SU-DHL-6 (cell line): Measurements from ENCODE around the gene SLC12A5.

ENCODE experiments used
- H2AFZ ChIP-seq: fragments of 200-600 bp; sonication (generic); 2 replicates; pipeline ENCODE4 v1.6.1; 2014; ENCODE audit warnings: low read depth, mild to moderate bottlenecking, moderate library complexity, mixed read lengths, antibody characterized with exemption, low read length; ENCODE audit not compliant: severe bottlenecking
- H3F3A ChIP-seq: fragments of 200-600 bp; shearing (Covaris generic); 2 replicates; pipeline ENCODE4 v1.6.0; 2016; ENCODE audit warnings: antibody characterized with exemption, mild to moderate bottlenecking; ENCODE audit not compliant: insufficient read depth
- H3K27ac ChIP-seq: fragments of 200-600 bp; sonication (generic); 2 replicates; pipeline ENCODE4 v1.5.1; 2016; ENCODE audit warnings: low read depth, mild to moderate bottlenecking, low read length, moderate library complexity, mixed read lengths
- H3K27me3 ChIP-seq: fragments of 200-600 bp; sonication (generic), shearing (Covaris generic); 2 replicates; pipeline ENCODE4 v1.6.0; 2014; ENCODE audit warnings: mild to moderate bottlenecking, low read length
- H3K36me3 ChIP-seq: fragments of 200-600 bp; sonication (generic); 2 replicates; pipeline ENCODE4 v1.6.1; 2014; ENCODE audit warnings: mild to moderate bottlenecking, low read length, mixed read lengths
- H3K4me2 ChIP-seq: fragments of 300-600, 200-600 bp; shearing (Covaris generic), sonication (generic); 2 replicates; pipeline ENCODE4 v1.6.0; 2014; ENCODE audit warnings: low read length, low read depth, mild to moderate bottlenecking; ENCODE audit not compliant: poor library complexity, severe bottlenecking
- H3K4me3 ChIP-seq: fragments of 200-600 bp; sonication (generic); 2 replicates; pipeline ENCODE4 v1.5.1; 2014; ENCODE audit warnings: antibody characterized with exemption, low read length, mild to moderate bottlenecking, mixed read lengths; ENCODE audit not compliant: insufficient read depth, poor library complexity, severe bottlenecking
- H3K79me2 ChIP-seq: fragments of 200-600 bp; sonication (generic); 2 replicates; pipeline ENCODE4 v1.6.1; 2014; ENCODE audit warnings: mild to moderate bottlenecking, low read length, moderate library complexity; ENCODE audit not compliant: insufficient read depth
- H3K9ac ChIP-seq: fragments of 200-600 bp; sonication (generic); 2 replicates; pipeline ENCODE4 v1.7.0; 2014; ENCODE audit warnings: mild to moderate bottlenecking, low read length
- H3K9me2 ChIP-seq: fragments of 200-600 bp; sonication (generic); replicated peaks from 2 replicates; pipeline ENCODE4 v1.6.1; 2014; ENCODE audit warnings: low read length; ENCODE audit not compliant: insufficient read depth
- H3K9me3 ChIP-seq: fragments of 200-600 bp; sonication (generic); 2 replicates; pipeline ENCODE4 v1.6.1; 2014; ENCODE audit warnings: low read length, mixed read lengths; ENCODE audit not compliant: insufficient read depth
- H4K20me1 ChIP-seq: fragments of 200-600 bp; sonication (generic); 2 replicates; pipeline ENCODE4 v1.6.1; 2014; ENCODE audit warnings: low read depth, mild to moderate bottlenecking, antibody characterized with exemption, low read length, moderate library complexity, mixed read lengths
- EZH2phosphoT487 ChIP-seq: fragments of 200-600 bp; sonication (generic), shearing (Covaris generic); conservative IDR thresholded peaks from 2 replicates; pipeline ENCODE4 v1.6.1; 2018; ENCODE audit warnings: mild to moderate bottlenecking, antibody characterized with exemption, low read length, moderate library complexity, mixed read lengths
- TF ChIP-seq, protein P1 (sequence below): fragments of 200-600 bp; sonication (generic); IDR thresholded peaks from one replicate; pipeline ENCODE4 v1.5.1; 2017; ENCODE audit warnings: antibody characterized with exemption, mild to moderate bottlenecking, low read length, moderate library complexity; ENCODE audit not compliant: insufficient read depth, poor library complexity, severe bottlenecking

SLC12A5 gene

DNA sequence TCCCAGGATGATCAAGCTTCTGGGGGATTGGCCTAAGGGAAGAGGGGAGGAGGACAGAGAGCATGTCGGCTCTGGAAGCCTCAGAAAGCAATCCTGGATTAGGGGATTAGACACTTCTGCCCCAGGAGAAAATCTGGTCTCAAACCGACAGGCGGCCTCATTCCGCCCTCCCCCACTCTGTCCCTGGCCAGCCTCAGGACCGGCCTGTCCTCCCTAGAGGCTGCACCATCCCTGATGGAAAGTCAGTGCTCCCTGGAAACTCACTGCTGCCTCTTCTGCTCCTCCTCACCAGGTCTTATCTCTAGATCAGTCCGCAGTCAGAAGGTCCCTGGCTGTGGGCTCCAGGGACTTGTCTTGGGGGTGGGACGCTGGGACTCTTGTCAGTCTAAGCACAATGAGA is 905 bp upstream of the SLC12A5 start:
- TF ChIP-seq, protein P1, sequence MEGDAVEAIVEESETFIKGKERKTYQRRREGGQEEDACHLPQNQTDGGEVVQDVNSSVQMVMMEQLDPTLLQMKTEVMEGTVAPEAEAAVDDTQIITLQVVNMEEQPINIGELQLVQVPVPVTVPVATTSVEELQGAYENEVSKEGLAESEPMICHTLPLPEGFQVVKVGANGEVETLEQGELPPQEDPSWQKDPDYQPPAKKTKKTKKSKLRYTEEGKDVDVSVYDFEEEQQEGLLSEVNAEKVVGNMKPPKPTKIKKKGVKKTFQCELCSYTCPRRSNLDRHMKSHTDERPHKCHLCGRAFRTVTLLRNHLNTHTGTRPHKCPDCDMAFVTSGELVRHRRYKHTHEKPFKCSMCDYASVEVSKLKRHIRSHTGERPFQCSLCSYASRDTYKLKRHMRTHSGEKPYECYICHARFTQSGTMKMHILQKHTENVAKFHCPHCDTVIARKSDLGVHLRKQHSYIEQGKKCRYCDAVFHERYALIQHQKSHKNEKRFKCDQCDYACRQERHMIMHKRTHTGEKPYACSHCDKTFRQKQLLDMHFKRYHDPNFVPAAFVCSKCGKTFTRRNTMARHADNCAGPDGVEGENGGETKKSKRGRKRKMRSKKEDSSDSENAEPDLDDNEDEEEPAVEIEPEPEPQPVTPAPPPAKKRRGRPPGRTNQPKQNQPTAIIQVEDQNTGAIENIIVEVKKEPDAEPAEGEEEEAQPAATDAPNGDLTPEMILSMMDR: no peak
- TF ChIP-seq EZH2phosphoT487: no peak
- no peaks in the 10 kb centered on the region for H4K20me1 ChIP-seq
- no peaks in the 10 kb centered on the region for H3K9me2 ChIP-seq
- H3K4me2 ChIP-seq: no peak overlapping the region
- no peaks in the 10 kb centered on the region for H3K36me3 ChIP-seq
- H3F3A ChIP-seq: no peaks in the 10 kb centered on the region
- no peaks in the 10 kb centered on the region for H3K27me3 ChIP-seq
- H2AFZ ChIP-seq: no peak overlapping the region
- H3K27ac ChIP-seq: no peak overlapping the region
- no peak overlapping the region for H3K4me3 ChIP-seq
- no peaks in the 10 kb centered on the region for H3K79me2 ChIP-seq
- no peaks in the 10 kb centered on the region for H3K9me3 ChIP-seq
- H3K9ac ChIP-seq: no peak overlapping the region

DNA sequence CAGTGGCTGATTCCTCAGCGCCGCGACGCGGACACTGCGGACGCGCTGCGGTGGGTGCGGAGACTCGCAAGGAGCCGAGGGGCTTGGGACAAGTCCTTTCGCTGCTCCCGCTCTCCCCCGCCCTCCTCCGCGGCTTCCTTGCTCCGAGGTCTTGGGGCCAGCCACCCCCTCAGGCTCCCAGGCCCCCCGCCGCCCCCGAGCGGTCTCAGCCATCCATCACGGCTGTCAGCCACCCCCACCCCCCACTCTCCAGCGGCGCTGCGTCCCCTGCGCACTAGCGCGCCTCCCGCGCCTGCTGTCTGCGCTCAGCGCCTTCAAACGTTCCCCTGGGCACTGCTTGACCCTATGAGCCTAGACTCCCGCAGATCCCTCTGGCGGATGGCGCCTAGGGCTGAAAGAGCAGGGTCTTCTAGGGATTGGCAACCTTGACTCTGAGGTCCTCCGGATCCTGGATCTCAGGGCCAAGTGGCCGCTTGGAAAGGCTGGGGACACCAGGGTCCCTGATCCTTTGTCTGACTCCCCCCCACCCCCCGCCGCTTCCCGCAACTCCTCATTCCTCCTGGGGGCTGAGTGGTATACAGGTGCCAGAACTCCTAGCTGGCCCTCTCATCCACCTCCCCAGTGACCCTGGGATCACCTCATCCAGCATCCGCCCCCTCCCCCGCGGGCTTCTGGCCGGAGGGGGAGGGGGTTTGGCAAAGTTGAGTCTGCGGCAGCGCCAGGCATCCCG is 1.4 kb downstream of the SLC12A5 start:
- TF ChIP-seq, protein P1: no peak
- TF ChIP-seq EZH2phosphoT487: no peak
- Histone ChIP-seq H3K27me3 (no peaks in the 10 kb centered on the region), H2AFZ (no peak overlapping the region), H3K27ac (no peak overlapping the region), H3K79me2 (no peaks in the 10 kb centered on the region), H3K4me2 (no peak overlapping the region), H3K4me3 (no peak overlapping the region), H3K9me2 (no peaks in the 10 kb centered on the region), H3K9me3 (no peaks in the 10 kb centered on the region), H3F3A (no peaks in the 10 kb centered on the region), H3K9ac (no peak overlapping the region), H4K20me1 (no peaks in the 10 kb centered on the region), H3K36me3 (no peaks in the 10 kb centered on the region)

DNA sequence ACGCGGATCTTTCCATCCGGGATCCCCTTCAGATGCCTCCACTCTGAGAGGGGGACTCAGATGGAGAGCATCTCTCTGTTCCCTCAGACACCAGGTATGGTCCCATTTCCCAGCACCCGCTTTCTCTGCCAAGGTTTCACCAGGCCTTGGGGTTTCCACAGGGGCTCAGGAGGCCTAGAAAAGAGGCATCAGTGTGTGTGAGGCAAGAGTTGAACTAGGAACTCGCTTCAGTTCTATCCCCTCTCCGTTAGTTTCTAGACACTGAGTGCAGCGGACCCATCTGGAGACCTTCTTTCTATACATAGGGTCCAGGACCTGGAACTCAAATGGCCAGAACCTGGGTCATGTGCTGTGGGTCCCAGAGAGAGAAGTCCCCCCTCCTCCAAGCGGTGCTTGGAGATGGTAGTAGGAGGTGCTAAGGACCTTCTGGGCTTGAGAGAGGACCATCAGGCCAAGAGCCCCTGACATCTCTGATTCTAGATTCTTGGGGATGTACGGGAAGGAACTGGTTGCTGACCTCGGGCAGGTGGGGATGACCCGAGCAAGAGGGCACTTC is 2.1 kb downstream of the SLC12A5 start:
- no peaks in the 10 kb centered on the region for H4K20me1 ChIP-seq
- H3K27ac ChIP-seq: no peak overlapping the region
- H3K4me2 ChIP-seq: no peak overlapping the region
- no peaks in the 10 kb centered on the region for H3K79me2 ChIP-seq
- H2AFZ ChIP-seq: no peak overlapping the region
- no peaks in the 10 kb centered on the region for H3K9me2 ChIP-seq
- H3K9me3 ChIP-seq: no peaks in the 10 kb centered on the region
- no peaks in the 10 kb centered on the region for H3K36me3 ChIP-seq
- no peak overlapping the region for H3K4me3 ChIP-seq
- no peak overlapping the region for H3K9ac ChIP-seq
- H3K27me3 ChIP-seq: no peaks in the 10 kb centered on the region
- TF ChIP-seq, protein P1: no peak
- no peak for TF ChIP-seq EZH2phosphoT487
- H3F3A ChIP-seq: no peaks in the 10 kb centered on the region
